Measurements from ENCODE around the gene ADAR. TPM values are rescaled to one million over a fixed set of nuclear protein-coding genes. Genes with fewer than 3 reads are reported as not detected.

Gene ADAR
- total RNA-seq, 4 donors from 2014 or later: 89.1 to 168 (median 114) TPM

- Histone ChIP-seq H3K4me1 (peaks cover 7 to 9% of the 10 kb centered on the region in 2 donors), H3K27me3 (no peaks in the 10 kb centered on the region), H3K27ac (no peak overlapping the region), H3K36me3 (no peaks in the 10 kb centered on the region), H3K9me3 (no peaks in the 10 kb centered on the region), H3K4me3 (replicated peaks in 1 of 3) (no peak overlapping the region)
- TF ChIP-seq POLR2A (IDR thresholded peaks at IDR 0.05): no peak
- TF ChIP-seq, protein P1, sequence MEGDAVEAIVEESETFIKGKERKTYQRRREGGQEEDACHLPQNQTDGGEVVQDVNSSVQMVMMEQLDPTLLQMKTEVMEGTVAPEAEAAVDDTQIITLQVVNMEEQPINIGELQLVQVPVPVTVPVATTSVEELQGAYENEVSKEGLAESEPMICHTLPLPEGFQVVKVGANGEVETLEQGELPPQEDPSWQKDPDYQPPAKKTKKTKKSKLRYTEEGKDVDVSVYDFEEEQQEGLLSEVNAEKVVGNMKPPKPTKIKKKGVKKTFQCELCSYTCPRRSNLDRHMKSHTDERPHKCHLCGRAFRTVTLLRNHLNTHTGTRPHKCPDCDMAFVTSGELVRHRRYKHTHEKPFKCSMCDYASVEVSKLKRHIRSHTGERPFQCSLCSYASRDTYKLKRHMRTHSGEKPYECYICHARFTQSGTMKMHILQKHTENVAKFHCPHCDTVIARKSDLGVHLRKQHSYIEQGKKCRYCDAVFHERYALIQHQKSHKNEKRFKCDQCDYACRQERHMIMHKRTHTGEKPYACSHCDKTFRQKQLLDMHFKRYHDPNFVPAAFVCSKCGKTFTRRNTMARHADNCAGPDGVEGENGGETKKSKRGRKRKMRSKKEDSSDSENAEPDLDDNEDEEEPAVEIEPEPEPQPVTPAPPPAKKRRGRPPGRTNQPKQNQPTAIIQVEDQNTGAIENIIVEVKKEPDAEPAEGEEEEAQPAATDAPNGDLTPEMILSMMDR (IDR thresholded peaks at IDR 0.05): no peak
- no peak for DNase-seq
- intact Hi-C loops (cut with DNase I): no loop called here
Observed at GRCh38 chr1:154622503-154623039, 14.6 kb upstream of the ADAR start.

GRCh38 chr1:154621875-154622274 is 13.9 kb upstream of the ADAR start:
- DNase-seq: no peak
- H3K9me3 ChIP-seq: no peaks in the 10 kb centered on the region
- intact Hi-C loops (cut with DNase I): no loop called here
- H3K36me3 ChIP-seq: no peaks in the 10 kb centered on the region
- 88 to 92% methylated on average over 5 of the region's 5 CpGs for WGBS, 2 donors
- TF ChIP-seq, protein P1 (IDR thresholded peaks at IDR 0.05): no peak
- no peak for TF ChIP-seq POLR2A (IDR thresholded peaks at IDR 0.05)
- no peaks in the 10 kb centered on the region for H3K27me3 ChIP-seq
- peaks cover 3 to 6% of the 10 kb centered on the region in 2 donors for H3K4me1 ChIP-seq
- no peak overlapping the region for H3K27ac ChIP-seq
- no peak overlapping the region for H3K4me3 ChIP-seq (replicated peaks in 1 of 3)

DNA sequence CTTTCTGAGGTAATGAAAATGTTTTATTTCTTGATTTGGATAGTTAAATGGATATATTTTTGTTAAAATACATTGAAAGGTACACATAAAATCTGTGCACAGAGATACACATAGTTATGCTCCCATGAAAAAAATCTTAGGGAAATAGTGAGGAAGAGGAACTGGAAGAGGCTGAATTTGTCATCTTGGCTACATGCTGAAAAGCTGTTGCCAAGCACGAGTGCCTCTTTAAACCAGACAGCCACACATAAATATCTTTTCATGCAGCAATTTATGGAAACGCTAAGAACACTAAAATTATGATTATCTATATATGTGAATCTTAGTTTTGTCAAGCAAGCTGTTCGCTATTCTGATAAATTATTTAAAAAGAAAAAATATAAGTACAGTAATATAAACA is 12.8 kb upstream of the ADAR start:
- H3K4me1 ChIP-seq: no peaks in the 10 kb centered on the region
- no peaks in the 10 kb centered on the region for H3K9me3 ChIP-seq
- intact Hi-C loops (cut with DNase I): no loop called here
- H3K27ac ChIP-seq: no peak overlapping the region
- 80 to 87% methylated on average over 3 of the region's 3 CpGs for WGBS, 2 donors
- TF ChIP-seq, protein P1 (IDR thresholded peaks at IDR 0.05): no peak
- TF ChIP-seq POLR2A (IDR thresholded peaks at IDR 0.05): no peak
- H3K36me3 ChIP-seq: no peaks in the 10 kb centered on the region
- H3K27me3 ChIP-seq: no peaks in the 10 kb centered on the region
- no peak for DNase-seq
- H3K4me3 ChIP-seq (replicated peaks in 1 of 3): no peak overlapping the region

GRCh38 chr1:154619181-154619948 is 11.4 kb upstream of the ADAR start:
- TF ChIP-seq, protein P1 (IDR thresholded peaks at IDR 0.05): no peak
- no peak for TF ChIP-seq POLR2A (IDR thresholded peaks at IDR 0.05)
- Histone ChIP-seq H3K36me3 (no peaks in the 10 kb centered on the region), H3K4me3 (replicated peaks in 1 of 3) (no peak overlapping the region), H3K27ac (no peak overlapping the region), H3K4me1 (no peaks in the 10 kb centered on the region), H3K27me3 (no peaks in the 10 kb centered on the region), H3K9me3 (no peaks in the 10 kb centered on the region)
- DNase-seq: no peak
- intact Hi-C loops (cut with DNase I): no loop called here
- WGBS, 2 donors: 87 to 92% methylated on average over 5 of the region's 5 CpGs

GRCh38 chr1:154616659-154617345 is 8.8 kb upstream of the ADAR start:
- H3K9me3 ChIP-seq: no peaks in the 10 kb centered on the region
- TF ChIP-seq POLR2A (IDR thresholded peaks at IDR 0.05): no peak
- TF ChIP-seq, protein P1 (IDR thresholded peaks at IDR 0.05): no peak
- no peaks in the 10 kb centered on the region for H3K4me1 ChIP-seq
- no peaks in the 10 kb centered on the region for H3K27me3 ChIP-seq
- intact Hi-C loops (cut with DNase I): no loop called here
- no peak overlapping the region for H3K27ac ChIP-seq
- H3K36me3 ChIP-seq: no peaks in the 10 kb centered on the region
- H3K4me3 ChIP-seq (replicated peaks in 1 of 3): no peak overlapping the region
- 84 to 87% methylated on average over 5 of the region's 5 CpGs for WGBS, 2 donors
- no peak for DNase-seq
